GM21619 (cell line): ENCODE data around the gene SIGLEC11.
"Not testable (repeated sequence)": the region's sequence is repeated elsewhere in the genome, so short reads cannot be mapped to it uniquely, and the experiment has no call there.

ENCODE experiments used
- ATAC-seq: cut with Tn5 transposase; IDR thresholded peaks from one replicate; pipeline ENCODE4 v1.9.1; 2021; ENCODE audit not compliant: unreplicated experiment

SIGLEC11 gene

GRCh38 chr19:49927526-49928264 lies 33.3 kb downstream of the SIGLEC11 start:
- ATAC-seq: no peak

- ATAC-seq: no peak
Measured at GRCh38 chr19:49926515-49926914, 34.5 kb downstream of the SIGLEC11 start.

GRCh38 chr19:49925486-49925885 lies 35.5 kb downstream of the SIGLEC11 start:
- no peak for ATAC-seq

GRCh38 chr19:49924881-49925210 lies 36.1 kb downstream of the SIGLEC11 start:
- not testable (repeated sequence) for ATAC-seq

- ATAC-seq: no peak
Measured at GRCh38 chr19:49924004-49924880, 36.7 kb downstream of the SIGLEC11 start.

GRCh38 chr19:49923055-49924003 lies 37.6 kb downstream of the SIGLEC11 start:
- ATAC-seq: no peak

GRCh38 chr19:49921871-49922795 lies 38.8 kb downstream of the SIGLEC11 start:
- ATAC-seq: no peak

- ATAC-seq: no peak
Measured at GRCh38 chr19:49920624-49921363, 40.2 kb downstream of the SIGLEC11 start.

GRCh38 chr19:49918089-49918488 lies 42.9 kb downstream of the SIGLEC11 start:
- ATAC-seq: no peak

GRCh38 chr19:49916839-49917733 lies 43.9 kb downstream of the SIGLEC11 start:
- no peak for ATAC-seq

- no peak for ATAC-seq
Measured at GRCh38 chr19:49915271-49915670, 45.7 kb downstream of the SIGLEC11 start.

- ATAC-seq: no peak
Measured at GRCh38 chr19:49913720-49914119, 47.3 kb downstream of the SIGLEC11 start.

GRCh38 chr19:49912965-49913685 lies 47.8 kb downstream of the SIGLEC11 start:
- no peak for ATAC-seq

GRCh38 chr19:49911381-49912145 lies 49.4 kb downstream of the SIGLEC11 start:
- no peak for ATAC-seq

GRCh38 chr19:49910179-49910578 lies 50.8 kb downstream of the SIGLEC11 start:
- ATAC-seq: no peak

- no peak for ATAC-seq
Measured at GRCh38 chr19:49908480-49909420, 52.2 kb downstream of the SIGLEC11 start.
